NT2/D1 (cell line): ENCODE measurements around the gene ADTRP.

Experiments
- DNase-seq: peaks from one replicate; pipeline ENCODE4 v3.0.0-alpha.2; 2011; ENCODE audit warnings: low read depth, low spot score
- H3K27me3 ChIP-seq: 2 replicates; pipeline ENCODE4 v1.6.0; 2011; ENCODE audit warnings: mild to moderate bottlenecking; ENCODE audit not compliant: insufficient read length, insufficient read depth
- H3K36me3 ChIP-seq: 2 replicates; pipeline ENCODE4 v1.6.1; 2011; ENCODE audit warnings: mild to moderate bottlenecking, low read length, mixed read lengths; ENCODE audit not compliant: insufficient read depth, insufficient read length
- H3K4me1 ChIP-seq: 2 replicates; pipeline ENCODE4 v1.5.1; 2011; ENCODE audit not compliant: insufficient read depth, insufficient read length
- H3K4me3 ChIP-seq: 2 replicates; pipeline ENCODE4 v1.5.1; 2011; ENCODE audit warnings: low read depth; ENCODE audit not compliant: insufficient read length
- H3K9ac ChIP-seq: 2 replicates; pipeline ENCODE4 v1.6.0; 2011; ENCODE audit warnings: low read depth; ENCODE audit not compliant: insufficient read length
- H3K9me3 ChIP-seq: 2 replicates; pipeline ENCODE4 v1.5.1; 2011; ENCODE audit warnings: mild to moderate bottlenecking, low read length; ENCODE audit not compliant: insufficient read depth
- SUZ12 ChIP-seq: IDR thresholded peaks from 2 replicates; pipeline ENCODE4 v1.6.1; 2011; ENCODE audit not compliant: insufficient read length, insufficient read depth; ENCODE audit errors: extremely low read depth
- YY1 ChIP-seq: IDR thresholded peaks from 2 replicates; pipeline ENCODE4 v1.6.1; 2011; ENCODE audit not compliant: insufficient read length, insufficient read depth
- ZNF274 ChIP-seq: IDR thresholded peaks from 2 replicates; pipeline ENCODE4 v1.6.1; 2011; ENCODE audit warnings: mild to moderate bottlenecking, low read depth, low read length

The ADTRP gene

GRCh38 chr6:11711003-11711983 lies 67.3 kb downstream of the ADTRP start:
- TF ChIP-seq ZNF274 (no peak), YY1 (no peak), SUZ12 (no peak)
- no peaks in the 10 kb centered on the region for H3K36me3 ChIP-seq
- H3K27me3 ChIP-seq, result no peaks in the 10 kb centered on the region
- H3K4me3 ChIP-seq, result no peak overlapping the region
- H3K9me3 ChIP-seq, result no peaks in the 10 kb centered on the region
- DNase-seq, result no peak
- no peak overlapping the region for H3K9ac ChIP-seq
- no peaks in the 10 kb centered on the region for H3K4me1 ChIP-seq

- DNase-seq, result no peak
- no peak overlapping the region for H3K9ac ChIP-seq
- no peaks in the 10 kb centered on the region for H3K27me3 ChIP-seq
- H3K4me1 ChIP-seq, result no peaks in the 10 kb centered on the region
- H3K4me3 ChIP-seq, result no peak overlapping the region
- H3K36me3 ChIP-seq, result no peaks in the 10 kb centered on the region
- H3K9me3 ChIP-seq, result no peaks in the 10 kb centered on the region
- no peak for TF ChIP-seq ZNF274
- TF ChIP-seq SUZ12, result no peak
- TF ChIP-seq YY1, result no peak
Measured at GRCh38 chr6:11710311-11710761, 68.3 kb downstream of the ADTRP start.

GRCh38 chr6:11706171-11706570 lies 72.4 kb downstream of the ADTRP start:
- DNase-seq, result no peak
- Histone ChIP-seq H3K4me1 (no peaks in the 10 kb centered on the region), H3K4me3 (no peak overlapping the region), H3K9ac (no peak overlapping the region), H3K27me3 (no peaks in the 10 kb centered on the region), H3K9me3 (no peaks in the 10 kb centered on the region), H3K36me3 (no peaks in the 10 kb centered on the region)
- no peak for TF ChIP-seq SUZ12
- TF ChIP-seq ZNF274, result no peak
- TF ChIP-seq YY1, result no peak

GRCh38 chr6:11705483-11705882 lies 73.1 kb downstream of the ADTRP start:
- Histone ChIP-seq H3K9ac (no peak overlapping the region), H3K36me3 (no peaks in the 10 kb centered on the region), H3K9me3 (no peaks in the 10 kb centered on the region), H3K4me3 (no peak overlapping the region), H3K4me1 (no peaks in the 10 kb centered on the region), H3K27me3 (no peaks in the 10 kb centered on the region)
- TF ChIP-seq SUZ12 (no peak), YY1 (no peak), ZNF274 (no peak)
- DNase-seq, result no peak

- H3K9ac ChIP-seq, result no peak overlapping the region
- H3K27me3 ChIP-seq, result no peaks in the 10 kb centered on the region
- no peaks in the 10 kb centered on the region for H3K9me3 ChIP-seq
- no peaks in the 10 kb centered on the region for H3K36me3 ChIP-seq
- DNase-seq, result no peak
- TF ChIP-seq YY1, result no peak
- no peak for TF ChIP-seq ZNF274
- TF ChIP-seq SUZ12, result no peak
- H3K4me1 ChIP-seq, result no peaks in the 10 kb centered on the region
- no peak overlapping the region for H3K4me3 ChIP-seq
Measured at GRCh38 chr6:11705069-11705468, 73.5 kb downstream of the ADTRP start.

GRCh38 chr6:11703725-11704124 lies 74.9 kb downstream of the ADTRP start:
- H3K9me3 ChIP-seq, result no peaks in the 10 kb centered on the region
- no peak for DNase-seq
- TF ChIP-seq YY1 (no peak), SUZ12 (no peak), ZNF274 (no peak)
- H3K9ac ChIP-seq, result no peak overlapping the region
- no peaks in the 10 kb centered on the region for H3K4me1 ChIP-seq
- H3K4me3 ChIP-seq, result no peak overlapping the region
- no peaks in the 10 kb centered on the region for H3K36me3 ChIP-seq
- H3K27me3 ChIP-seq, result no peaks in the 10 kb centered on the region

GRCh38 chr6:11702500-11703130 lies 76.0 kb downstream of the ADTRP start:
- H3K9ac ChIP-seq, result no peak overlapping the region
- H3K4me1 ChIP-seq, result no peaks in the 10 kb centered on the region
- no peaks in the 10 kb centered on the region for H3K9me3 ChIP-seq
- no peak for DNase-seq
- no peak for TF ChIP-seq ZNF274
- TF ChIP-seq YY1, result no peak
- no peak for TF ChIP-seq SUZ12
- H3K36me3 ChIP-seq, result no peaks in the 10 kb centered on the region
- no peak overlapping the region for H3K4me3 ChIP-seq
- no peaks in the 10 kb centered on the region for H3K27me3 ChIP-seq
